ENCODE results near the gene AGPAT3.

Gene AGPAT3

GRCh38 chr21:43986544-43987451 lies 121.8 kb downstream of the AGPAT3 start:
- TF ChIP-seq GATA1 (IDR thresholded peaks at IDR 0.05; ENCODE audit: low read depth, low read length) (no peak), POLR2A (IDR thresholded peaks at IDR 0.05; ENCODE audit: low read length) (no peak)
- DNase-seq: no peak

- no peak for DNase-seq
- no peak for TF ChIP-seq GATA1 (IDR thresholded peaks at IDR 0.05; ENCODE audit: low read depth, low read length)
Observed at GRCh38 chr21:43987509-43987908, 122.5 kb downstream of the AGPAT3 start.

- DNase-seq: no peak
- TF ChIP-seq POLR2A (IDR thresholded peaks at IDR 0.05; ENCODE audit: low read length): no peak
- no peak for TF ChIP-seq GATA1 (IDR thresholded peaks at IDR 0.05; ENCODE audit: low read depth, low read length)
Observed at GRCh38 chr21:43988016-43988415, 123.0 kb downstream of the AGPAT3 start.

- TF ChIP-seq POLR2A (IDR thresholded peaks at IDR 0.05; ENCODE audit: low read length) (no peak), GATA1 (IDR thresholded peaks at IDR 0.05; ENCODE audit: low read depth, low read length) (no peak)
- no peak for DNase-seq
Observed at GRCh38 chr21:43988506-43989230, 123.6 kb downstream of the AGPAT3 start.

GRCh38 chr21:43989401-43989800 lies 124.4 kb downstream of the AGPAT3 start:
- TF ChIP-seq POLR2A (IDR thresholded peaks at IDR 0.05; ENCODE audit: low read length): no peak
- TF ChIP-seq GATA1 (IDR thresholded peaks at IDR 0.05; ENCODE audit: low read depth, low read length): no peak
- no peak for DNase-seq

GRCh38 chr21:43991447-43991991 lies 126.5 kb downstream of the AGPAT3 start:
- TF ChIP-seq POLR2A (IDR thresholded peaks at IDR 0.05; ENCODE audit: low read length) (no peak), GATA1 (IDR thresholded peaks at IDR 0.05; ENCODE audit: low read depth, low read length) (no peak)

GRCh38 chr21:43992121-43992520 lies 127.1 kb downstream of the AGPAT3 start:
- no peak for DNase-seq
- TF ChIP-seq GATA1 (IDR thresholded peaks at IDR 0.05; ENCODE audit: low read depth, low read length): no peak

More at GRCh38 chr21:43991447-43991991, 126.5 kb downstream of the AGPAT3 start:
- DNase-seq: no peak

- TF ChIP-seq POLR2A (IDR thresholded peaks at IDR 0.05; ENCODE audit: low read length): no peak
- TF ChIP-seq GATA1 (IDR thresholded peaks at IDR 0.05; ENCODE audit: low read depth, low read length): no peak
Observed at GRCh38 chr21:43993420-43993934, 128.5 kb downstream of the AGPAT3 start.

GRCh38 chr21:43994085-43994484 lies 129.1 kb downstream of the AGPAT3 start:
- TF ChIP-seq POLR2A (IDR thresholded peaks at IDR 0.05; ENCODE audit: low read length) (no peak), GATA1 (IDR thresholded peaks at IDR 0.05; ENCODE audit: low read depth, low read length) (no peak)

More at GRCh38 chr21:43993420-43993934, 128.5 kb downstream of the AGPAT3 start:
- no peak for DNase-seq

GRCh38 chr21:43994646-43995045 lies 129.6 kb downstream of the AGPAT3 start:
- DNase-seq: no peak

More at GRCh38 chr21:43994085-43994484, 129.1 kb downstream of the AGPAT3 start:
- no peak for DNase-seq

GRCh38 chr21:43995521-43996105 lies 130.6 kb downstream of the AGPAT3 start:
- no peak for TF ChIP-seq GATA1 (IDR thresholded peaks at IDR 0.05; ENCODE audit: low read depth, low read length)
- TF ChIP-seq POLR2A (IDR thresholded peaks at IDR 0.05; ENCODE audit: low read length): no peak
- DNase-seq: no peak

More at GRCh38 chr21:43994646-43995045, 129.6 kb downstream of the AGPAT3 start:
- TF ChIP-seq POLR2A (IDR thresholded peaks at IDR 0.05; ENCODE audit: low read length) (no peak), GATA1 (IDR thresholded peaks at IDR 0.05; ENCODE audit: low read depth, low read length) (no peak)

- TF ChIP-seq GATA1 (IDR thresholded peaks at IDR 0.05; ENCODE audit: low read depth, low read length) (no peak), POLR2A (IDR thresholded peaks at IDR 0.05; ENCODE audit: low read length) (no peak)
- DNase-seq: no peak
Observed at GRCh38 chr21:43997766-43998742, 133.0 kb downstream of the AGPAT3 start.
